Activated CD4-positive, alpha-beta memory T cell treated with anti-CD3 and anti-CD28 coated beads, Interleukin-2, amount 10 ng/mL, durations not matched to agents 7 days and 5 days (primary cell): ENCODE results near the gene GALNT10. TPM values are rescaled to one million over a fixed set of nuclear protein-coding genes. Genes with fewer than 3 reads are reported as not detected.

Experiments
- CTCF ChIA-PET: fragments of 350-600 bp; sonication (Branson Sonifier 250); formaldehyde crosslinking; loops from one replicate; lab custom pipeline; 2021; ENCODE audit warnings: antibody characterized with exemption, inconsistent platforms; lab: Charles Lee
- POLR2A ChIA-PET: fragments of 350-600 bp; sonication (Branson Sonifier 250); formaldehyde crosslinking; loops from one replicate; lab custom pipeline; 2021; ENCODE audit warnings: antibody characterized with exemption; lab: Charles Lee
- DNase-seq: peaks from one replicate; pipeline ENCODE4 v3.0.0-alpha.2; 2020
- H3K27ac Mint-ChIP-seq: one replicate; pipeline ENCODE4 v1.8.0; 2021; ENCODE audit warnings: mild to moderate bottlenecking, mixed read lengths
- H3K27me3 Mint-ChIP-seq: one replicate; pipeline ENCODE4 v1.8.0; 2021; ENCODE audit warnings: mixed read lengths
- H3K36me3 Mint-ChIP-seq: one replicate; pipeline ENCODE4 v1.8.0; 2021; ENCODE audit warnings: low read depth, mixed read lengths
- H3K4me1 Mint-ChIP-seq: one replicate; pipeline ENCODE4 v1.8.0; 2021; ENCODE audit warnings: mixed read lengths
- H3K4me3 Mint-ChIP-seq: one replicate; pipeline ENCODE4 v1.8.0; 2021; ENCODE audit warnings: mild to moderate bottlenecking, mixed read lengths
- H3K9me3 Mint-ChIP-seq: one replicate; pipeline ENCODE4 v1.8.0; 2021; ENCODE audit warnings: mixed read lengths
- total RNA-seq, 2 experiments: library from RNA; stranded (reverse); gene quantifications; one replicate each; pipeline ENCODE4 v1.2.3, GENCODE V29; 2021

Gene GALNT10
- total RNA-seq, 2 experiments from 2014 or later, result 38.6 to 40.4 TPM

DNA sequence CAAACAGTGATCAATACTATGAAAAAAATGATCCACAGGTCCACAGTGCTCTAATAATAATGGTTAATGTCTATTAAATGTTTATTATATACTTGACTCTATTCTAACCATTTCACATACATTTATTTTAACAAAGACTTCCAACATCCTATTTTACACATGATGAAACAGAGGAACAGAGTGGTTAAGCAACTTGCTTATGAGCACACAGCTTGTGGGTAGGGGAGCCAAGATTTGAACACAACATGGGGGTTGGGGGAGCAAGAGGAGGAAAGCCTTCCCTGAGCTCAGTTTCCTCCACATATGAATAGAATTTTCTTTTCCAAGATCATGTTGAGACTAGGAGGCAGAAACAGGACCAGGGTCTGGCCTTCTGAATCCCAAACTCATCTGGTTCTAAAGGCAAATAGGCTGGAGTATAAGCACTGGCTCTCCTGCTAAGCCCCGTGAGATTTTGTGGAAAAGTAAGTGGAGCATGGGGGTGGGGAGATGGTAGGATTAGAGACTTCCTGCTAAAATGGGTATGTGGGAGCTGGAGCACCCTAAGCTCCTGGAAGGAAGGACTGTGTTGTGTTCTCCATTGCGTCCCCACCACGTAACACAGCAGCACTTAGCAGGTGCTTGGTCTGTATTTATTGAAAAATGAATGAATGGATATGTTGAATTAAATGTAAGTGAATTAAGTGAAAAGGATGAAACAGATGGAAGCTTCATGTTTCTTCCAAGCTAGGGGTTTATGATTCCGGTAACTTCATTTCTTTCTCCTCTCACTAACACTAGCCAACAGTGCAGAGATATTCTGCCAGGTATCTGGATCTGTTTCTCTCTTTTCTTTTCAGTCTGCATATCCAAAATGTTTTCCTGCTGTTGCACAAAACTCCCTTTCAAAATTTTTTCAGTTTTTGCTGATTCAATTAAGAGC is 26.9 kb upstream of the GALNT10 start:
- H3K4me3 Mint-ChIP-seq, result no peak overlapping the region
- H3K4me1 Mint-ChIP-seq, result no peaks in the 10 kb centered on the region
- no peak for DNase-seq
- H3K27me3 Mint-ChIP-seq, result peaks cover 41% of the 10 kb centered on the region
- no peaks in the 10 kb centered on the region for H3K36me3 Mint-ChIP-seq
- no peak overlapping the region for H3K27ac Mint-ChIP-seq
- CTCF ChIA-PET, result interaction anchor here (0.7 to 1.7 kb wide), 3 partner anchors 12 to 124 kb away, joined by 3 to 9 read pairs (median 4); no protein-coding TSS in a partner anchor
- no peaks in the 10 kb centered on the region for H3K9me3 Mint-ChIP-seq
- POLR2A ChIA-PET, result no interaction called here

DNA sequence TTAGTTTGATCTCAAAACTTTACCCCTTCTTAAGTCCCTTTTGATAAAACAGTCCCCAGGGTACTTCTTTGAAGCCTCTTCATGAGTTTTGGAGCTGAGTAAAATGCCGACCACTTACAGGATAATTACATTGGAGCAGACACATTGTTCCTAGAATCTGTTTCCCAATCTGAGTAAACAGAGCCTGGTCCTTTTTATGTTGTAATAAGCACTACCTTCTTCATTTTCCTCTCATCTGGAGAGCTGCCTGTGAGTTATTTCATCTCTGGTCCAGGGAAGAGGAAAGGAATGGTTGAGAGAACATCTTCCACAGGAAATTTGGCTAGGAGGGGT is 26.3 kb upstream of the GALNT10 start:
- POLR2A ChIA-PET, result no interaction called here
- peaks cover 35% of the 10 kb centered on the region for H3K27me3 Mint-ChIP-seq
- no peaks in the 10 kb centered on the region for H3K9me3 Mint-ChIP-seq
- H3K4me3 Mint-ChIP-seq, result no peak overlapping the region
- H3K4me1 Mint-ChIP-seq, result no peaks in the 10 kb centered on the region
- H3K36me3 Mint-ChIP-seq, result no peaks in the 10 kb centered on the region
- DNase-seq, result no peak
- no peak overlapping the region for H3K27ac Mint-ChIP-seq
- CTCF ChIA-PET, result interaction anchor here (0.7 to 1.7 kb wide), 3 partner anchors 12 to 125 kb away, joined by 3 to 9 read pairs (median 4); no protein-coding TSS in a partner anchor

DNA sequence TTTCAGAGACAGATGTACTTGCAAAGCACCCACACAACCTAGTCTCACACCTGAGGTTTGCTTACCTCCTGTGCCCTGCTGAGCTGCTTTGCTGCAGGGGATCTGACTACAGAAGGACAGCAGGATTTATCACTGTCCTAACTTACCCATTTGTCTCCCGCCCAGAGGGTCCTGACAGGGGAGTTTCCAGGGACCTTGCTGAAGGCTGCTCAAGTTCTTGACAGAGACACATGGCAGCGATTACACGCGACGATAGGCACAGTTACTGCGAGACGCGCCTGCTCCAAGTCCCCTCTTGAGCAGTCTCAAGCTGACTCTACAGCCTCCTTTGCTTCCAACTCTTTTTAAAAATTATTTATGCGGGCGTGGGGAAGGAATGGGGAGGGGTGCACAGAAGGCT is 24.6 kb upstream of the GALNT10 start:
- no peaks in the 10 kb centered on the region for H3K36me3 Mint-ChIP-seq

DNA sequence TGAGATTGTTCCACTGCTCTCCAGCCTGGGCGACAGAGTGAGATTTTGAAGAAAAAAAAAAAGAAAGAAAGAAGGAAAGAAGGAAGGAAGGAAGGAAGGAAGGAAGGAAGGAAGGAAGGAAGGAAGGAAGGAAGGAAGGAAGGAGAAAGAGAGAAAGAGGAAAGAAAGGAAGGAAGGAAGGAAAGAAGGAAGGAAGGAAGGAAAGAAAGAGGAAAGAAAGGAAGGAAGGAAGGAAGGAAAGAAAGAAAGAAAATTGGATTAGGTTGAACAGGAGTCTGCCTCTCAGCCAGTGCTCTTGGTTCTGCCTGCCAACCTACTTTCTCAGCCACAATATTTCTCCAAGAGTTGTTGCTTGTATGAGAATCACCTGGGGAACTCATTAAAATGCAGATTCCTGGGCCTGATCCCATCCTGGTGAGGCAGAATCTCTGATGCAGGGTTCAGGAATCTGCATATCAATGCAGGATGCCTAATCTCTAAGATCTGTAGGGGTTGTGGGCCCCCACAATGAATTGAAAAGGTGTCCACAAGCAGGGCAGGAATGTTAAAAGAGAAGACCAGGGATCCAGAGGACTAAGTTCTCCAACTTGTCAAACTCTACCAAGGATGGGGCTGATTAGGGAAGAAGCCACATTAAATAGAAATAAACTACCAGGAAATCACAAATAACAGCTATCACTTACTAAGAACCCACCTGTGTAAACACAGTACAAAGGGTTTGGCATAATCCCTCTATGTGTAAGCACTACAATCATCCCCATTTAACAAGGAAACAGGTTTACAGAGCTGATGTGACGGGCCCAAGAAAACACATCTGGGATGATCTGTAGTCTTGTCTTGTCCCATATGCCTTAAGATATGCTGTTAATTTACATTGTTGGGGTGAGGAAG is 23.4 kb upstream of the GALNT10 start:
- CTCF ChIA-PET, result no interaction called here

More for the DNA sequence above, 24.6 kb upstream of the GALNT10 start:
- no peak overlapping the region for H3K4me3 Mint-ChIP-seq
- H3K27ac Mint-ChIP-seq, result no peak overlapping the region
- no peaks in the 10 kb centered on the region for H3K9me3 Mint-ChIP-seq
- CTCF ChIA-PET, result interaction anchor here (1.2 kb wide), 1 partner anchor 7 kb away, joined by 3 read pairs; no protein-coding TSS in a partner anchor
- DNase-seq, result no peak
- POLR2A ChIA-PET, result no interaction called here
- H3K27me3 Mint-ChIP-seq, result peaks cover 29% of the 10 kb centered on the region
- no peaks in the 10 kb centered on the region for H3K4me1 Mint-ChIP-seq

DNA sequence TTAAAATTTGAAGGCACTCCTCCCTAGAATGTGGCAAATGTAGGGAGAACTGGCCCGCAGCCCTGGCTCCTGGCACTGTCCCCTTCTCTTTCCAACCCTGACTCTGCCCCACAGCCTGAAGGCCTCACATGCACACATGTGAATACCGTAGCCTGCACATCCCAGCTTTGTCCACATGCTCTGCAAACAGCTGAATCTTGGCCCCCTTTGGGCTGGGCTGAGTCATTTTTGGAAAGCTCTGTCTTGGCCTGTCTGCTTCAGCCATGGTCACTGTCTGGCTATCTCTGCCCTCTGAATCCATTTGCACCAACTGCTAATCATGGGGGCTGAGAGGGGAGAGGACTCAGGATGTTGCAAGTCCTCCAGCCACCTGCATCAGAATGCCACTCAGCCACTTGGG is 22.1 kb upstream of the GALNT10 start:
- Mint-ChIP-seq H3K9me3 (no peaks in the 10 kb centered on the region), H3K27me3 (peaks cover 15% of the 10 kb centered on the region), H3K36me3 (no peaks in the 10 kb centered on the region), H3K4me3 (no peak overlapping the region), H3K4me1 (peaks cover 5% of the 10 kb centered on the region), H3K27ac (no peak overlapping the region)
- ChIA-PET CTCF (no interaction called here), POLR2A (no interaction called here)
- DNase-seq, result no peak

More for the DNA sequence above, 23.4 kb upstream of the GALNT10 start:
- no peaks in the 10 kb centered on the region for H3K4me1 Mint-ChIP-seq
- no peak overlapping the region for H3K27ac Mint-ChIP-seq
- POLR2A ChIA-PET, result no interaction called here
- no peak for DNase-seq
- H3K36me3 Mint-ChIP-seq, result no peaks in the 10 kb centered on the region
- H3K27me3 Mint-ChIP-seq, result peaks cover 21% of the 10 kb centered on the region
- H3K9me3 Mint-ChIP-seq, result no peaks in the 10 kb centered on the region
- H3K4me3 Mint-ChIP-seq, result no peak overlapping the region

DNA sequence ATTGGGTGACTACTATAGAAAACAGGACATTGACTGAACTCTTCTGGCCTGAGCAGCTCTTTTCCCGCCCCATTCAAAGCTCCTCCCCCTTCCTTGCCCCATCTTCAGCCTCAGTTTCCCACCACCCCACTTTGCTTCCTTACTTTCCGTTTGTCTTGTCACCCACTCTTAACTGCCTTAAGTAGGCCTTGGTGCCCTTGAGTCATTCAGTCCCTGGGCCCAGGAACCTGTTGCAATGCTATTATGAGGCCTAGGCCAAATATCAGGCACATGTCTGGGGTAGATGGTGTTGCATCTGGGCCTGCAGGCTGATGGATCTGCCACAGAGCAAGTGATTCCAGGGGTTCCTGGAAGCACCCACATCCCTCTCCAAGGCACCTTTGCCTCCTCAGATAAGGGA is 17.7 kb upstream of the GALNT10 start:
- H3K27me3 Mint-ChIP-seq, result peaks cover 2% of the 10 kb centered on the region

DNA sequence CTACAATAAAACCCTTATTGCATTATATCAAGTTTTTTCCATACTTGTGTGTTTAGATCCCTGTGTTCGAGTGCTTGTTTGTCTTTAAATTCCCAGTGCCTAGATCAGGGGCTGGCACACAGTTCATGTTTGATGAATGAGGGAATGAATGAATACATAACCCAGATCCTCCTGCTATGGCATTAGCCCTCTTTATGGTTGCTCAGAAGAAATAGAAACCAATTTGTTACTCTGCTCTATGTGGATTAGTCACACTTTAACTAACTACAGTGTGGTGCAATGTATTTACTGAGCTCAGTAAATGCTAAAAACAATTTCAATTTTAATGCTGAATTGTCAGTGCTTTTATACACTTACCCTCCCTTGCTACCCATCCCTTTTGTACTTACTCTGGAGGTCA is 16.4 kb upstream of the GALNT10 start:
- ChIA-PET POLR2A (interaction anchor here (1.6 kb wide), 1 partner anchor 16 kb away, joined by 5 read pairs; the partner anchor contains the start of gene GALNT10), CTCF (interaction anchor here (0.7 to 12.7 kb wide), 5 partner anchors 11 to 231 kb away, joined by 3 to 190 read pairs (median 6); partner anchors contain the start of gene GALNT10)
- H3K27me3 Mint-ChIP-seq, result peaks cover 13% of the 10 kb centered on the region
- H3K4me3 Mint-ChIP-seq, result no peak overlapping the region
- no peaks in the 10 kb centered on the region for H3K9me3 Mint-ChIP-seq
- no peaks in the 10 kb centered on the region for H3K36me3 Mint-ChIP-seq
- H3K27ac Mint-ChIP-seq, result no peak overlapping the region
- peaks cover 12% of the 10 kb centered on the region for H3K4me1 Mint-ChIP-seq
- DNase-seq, result no peak

More for the DNA sequence above, 17.7 kb upstream of the GALNT10 start:
- Mint-ChIP-seq H3K27ac (no peak overlapping the region), H3K9me3 (no peaks in the 10 kb centered on the region), H3K4me1 (peaks cover 12% of the 10 kb centered on the region), H3K36me3 (no peaks in the 10 kb centered on the region), H3K4me3 (no peak overlapping the region)
- ChIA-PET POLR2A (no interaction called here), CTCF (interaction anchor here (0.7 to 1.9 kb wide), 4 partner anchors 7 to 296 kb away, joined by 3 to 7 read pairs (median 4); no protein-coding TSS in a partner anchor)
- DNase-seq, result no peak

DNA sequence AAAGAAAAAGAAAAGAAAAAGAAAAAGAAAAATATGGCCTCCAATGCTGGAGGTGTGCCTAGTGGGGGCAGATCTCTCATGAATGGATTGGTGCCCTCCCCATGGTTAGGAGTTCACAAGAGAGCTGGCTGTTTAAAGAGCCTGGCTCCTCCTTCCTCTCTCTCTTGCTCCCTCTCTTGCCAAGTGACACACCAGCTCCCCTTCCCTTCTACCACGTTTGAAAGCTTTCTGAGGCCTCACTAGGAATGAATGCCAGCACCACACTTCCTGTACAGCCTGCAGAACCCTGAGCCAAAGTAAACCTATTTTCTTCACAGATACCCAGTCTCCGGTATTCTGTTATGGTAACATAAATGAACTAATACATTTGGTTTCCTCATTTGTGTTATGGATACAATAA is 14.4 kb upstream of the GALNT10 start:
- Mint-ChIP-seq H3K27me3 (peaks cover 13% of the 10 kb centered on the region), H3K4me3 (no peak overlapping the region), H3K36me3 (no peaks in the 10 kb centered on the region), H3K9me3 (no peaks in the 10 kb centered on the region), H3K4me1 (peaks cover 15% of the 10 kb centered on the region), H3K27ac (no peak overlapping the region)
- POLR2A ChIA-PET, result interaction anchor here (0.9 kb wide), 1 partner anchor 13 kb away, joined by 3 read pairs; no protein-coding TSS in a partner anchor
- CTCF ChIA-PET, result interaction anchor here (1.2 to 12.7 kb wide), 2 partner anchors 101 to 103 kb away, joined by 4 to 190 read pairs; no protein-coding TSS in a partner anchor
- no peak for DNase-seq

DNA sequence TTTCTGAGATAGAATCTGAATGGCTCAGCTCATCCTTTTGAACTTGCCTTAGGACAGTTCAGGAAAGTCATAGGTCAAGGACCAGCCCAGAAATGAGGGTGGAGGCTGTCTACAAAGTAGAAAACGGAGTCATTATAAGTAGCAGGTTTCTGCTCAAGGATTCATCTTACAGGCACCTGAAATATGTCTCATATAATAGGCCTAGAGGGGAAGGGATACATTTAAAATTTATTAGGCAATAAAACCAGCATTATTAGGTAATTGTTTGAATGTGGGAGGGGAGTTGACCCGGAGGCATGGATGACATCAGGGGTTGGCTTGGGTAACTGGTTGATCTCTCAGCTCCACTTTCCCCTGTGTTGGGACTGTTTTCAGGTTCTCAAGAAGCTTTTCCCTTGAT is 11.9 kb upstream of the GALNT10 start:
- POLR2A ChIA-PET, result interaction anchor here (2.2 kb wide), 1 partner anchor 11 kb away, joined by 6 read pairs; the partner anchor contains the start of gene GALNT10
- Mint-ChIP-seq H3K36me3 (no peaks in the 10 kb centered on the region), H3K27me3 (peaks cover 16% of the 10 kb centered on the region), H3K9me3 (no peaks in the 10 kb centered on the region), H3K4me3 (no peak overlapping the region), H3K4me1 (peaks cover 21% of the 10 kb centered on the region), H3K27ac (no peak overlapping the region)
- DNase-seq, result no peak
- CTCF ChIA-PET, result interaction anchor here (0.7 to 12.7 kb wide), 7 partner anchors 11 to 226 kb away, joined by 3 to 190 read pairs (median 10); partner anchors contain the start of gene GALNT10

DNA sequence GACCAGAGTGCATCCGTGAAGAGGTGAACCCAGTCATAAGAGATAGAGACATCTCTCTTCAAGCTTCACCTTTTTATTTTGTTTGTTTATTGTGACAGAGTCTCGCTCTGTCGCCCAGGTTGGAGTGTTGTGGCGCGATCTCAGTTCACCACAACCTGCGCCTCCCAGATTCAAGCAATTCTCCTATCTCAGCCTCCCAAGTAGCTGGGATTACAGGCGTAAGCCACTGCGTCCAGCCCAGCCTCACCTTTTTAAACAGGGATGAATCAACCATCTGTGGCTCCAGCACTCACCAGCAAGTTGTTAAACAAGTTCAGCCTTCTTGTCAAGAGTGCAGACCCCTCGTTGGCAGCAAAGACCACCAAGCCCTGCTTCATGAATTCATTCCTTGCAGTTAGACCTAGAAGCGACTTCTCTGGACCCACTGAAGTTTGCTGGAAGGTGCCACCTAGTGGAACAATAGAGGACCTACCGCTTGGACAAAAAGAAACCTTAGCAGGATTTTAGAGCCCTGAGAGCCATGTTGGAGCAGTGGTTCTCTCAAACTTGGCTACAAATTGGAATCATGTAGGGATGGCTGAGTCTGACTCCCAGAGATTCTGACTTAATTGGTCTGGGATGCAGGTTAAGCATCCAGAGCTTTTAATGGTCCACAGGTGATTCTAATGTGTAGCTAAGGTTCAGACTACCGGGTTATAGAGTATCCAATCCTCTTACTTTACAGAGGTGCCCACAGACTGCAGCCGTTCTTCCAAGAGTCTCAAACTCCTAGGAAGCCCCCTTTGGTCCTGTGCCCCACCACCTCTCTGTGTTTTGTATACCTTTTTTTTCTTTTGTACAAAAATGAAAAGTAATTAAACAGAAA is 10.5 kb upstream of the GALNT10 start:
- H3K27me3 Mint-ChIP-seq, result peaks cover 16% of the 10 kb centered on the region
- H3K9me3 Mint-ChIP-seq, result no peaks in the 10 kb centered on the region
- no peak overlapping the region for H3K27ac Mint-ChIP-seq
- H3K4me1 Mint-ChIP-seq, result peaks cover 21% of the 10 kb centered on the region
- H3K36me3 Mint-ChIP-seq, result no peaks in the 10 kb centered on the region
- no peak overlapping the region for H3K4me3 Mint-ChIP-seq
- DNase-seq, result peak; percentile 42
- CTCF ChIA-PET, result interaction anchor here (0.8 to 12.7 kb wide), 17 partner anchors 10 to 224 kb away, joined by 3 to 190 read pairs (median 4); partner anchors contain the start of gene GALNT10
- POLR2A ChIA-PET, result interaction anchor here (0.9 to 2.0 kb wide), 4 partner anchors 10 to 111 kb away, joined by 3 to 10 read pairs (median 4); partner anchors contain the start of gene GALNT10

DNA sequence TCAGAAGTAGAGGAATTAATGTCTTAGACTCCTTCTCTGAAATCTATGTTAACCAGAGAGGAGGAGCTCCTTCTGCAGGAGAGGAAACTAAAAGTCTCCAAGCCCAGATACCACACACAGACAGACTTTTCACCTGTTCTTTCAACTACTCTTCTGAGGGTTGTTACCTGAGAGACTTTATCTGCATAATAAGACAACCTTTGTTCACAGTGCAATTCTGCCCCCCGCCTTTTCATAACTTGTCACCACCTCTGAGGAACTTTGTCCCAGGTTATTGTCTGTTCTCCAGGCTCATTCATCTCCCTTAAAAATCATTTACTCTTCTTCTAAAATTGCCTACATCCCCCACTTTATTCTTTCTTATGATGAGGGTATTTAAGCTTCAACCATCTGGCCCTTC is 9.4 kb upstream of the GALNT10 start:
- Mint-ChIP-seq H3K4me3 (no peak overlapping the region), H3K27ac (no peak overlapping the region), H3K4me1 (peaks cover 21% of the 10 kb centered on the region), H3K9me3 (no peaks in the 10 kb centered on the region), H3K27me3 (peaks cover 16% of the 10 kb centered on the region), H3K36me3 (no peaks in the 10 kb centered on the region)
- CTCF ChIA-PET, result interaction anchor here (0.7 to 12.7 kb wide), 11 partner anchors 8 to 223 kb away, joined by 3 to 190 read pairs (median 10); partner anchors contain the start of gene GALNT10
- POLR2A ChIA-PET, result interaction anchor here (0.6 to 2.0 kb wide), 5 partner anchors 9 to 109 kb away, joined by 3 to 10 read pairs (median 3); partner anchors contain the start of gene GALNT10
- no peak for DNase-seq
